ENCODE results near the gene TENT4A. TPM values are rescaled to one million over a fixed set of nuclear protein-coding genes. Genes with fewer than 3 reads are reported as not detected.

Gene TENT4A
- total RNA-seq, 1 experiment from 2014 or later, result 25.6 TPM

- no peaks in the 10 kb centered on the region for H4K20me1 ChIP-seq (ENCODE audit: control insufficient read depth, insufficient read depth, insufficient read length)
- H2AK5ac ChIP-seq (ENCODE audit: insufficient read length, low read length), result no peak overlapping the region
- H3K79me2 ChIP-seq (ENCODE audit: insufficient read depth, low read length), result no peaks in the 10 kb centered on the region; the same call in 1 of the 2 replicates
- peaks cover 25 to 62% (median 47%) of the 10 kb centered on the region in 3 experiments for H3K36me3 Mint-ChIP-seq (ENCODE audit: insufficient read depth in 1 of 3, low read depth in 3 of 3)
- H2BK12ac ChIP-seq (ENCODE audit: insufficient read length, low read depth, low read length), result no peak overlapping the region
- no peak overlapping the region for H3K18ac ChIP-seq (ENCODE audit: insufficient read length, low read depth, low read length)
- no peak overlapping the region for H2AFZ ChIP-seq (ENCODE audit: low read length)
- no peak overlapping the region for H2BK120ac ChIP-seq (ENCODE audit: low read depth, low read length, poor library complexity, severe bottlenecking)
- DNase-seq, result no peak
- H3K27me3 Mint-ChIP-seq (ENCODE audit: low read depth), result no peaks in the 10 kb centered on the region
- H3K27ac Mint-ChIP-seq, result peak overlapping the region in 1 of 3 experiments; percentile 23; a peak in 1 of 7 replicates
- H3K9me3 Mint-ChIP-seq, result no peaks in the 10 kb centered on the region
- H3K4me1 Mint-ChIP-seq, result peaks cover 12 to 18% of the 10 kb centered on the region in 2 experiments
- peaks cover 8% of the 10 kb centered on the region for H3K79me1 ChIP-seq (ENCODE audit: insufficient read depth, low read depth, low read length, poor library complexity, severe bottlenecking)
- H3K14ac ChIP-seq (ENCODE audit: insufficient read depth, low read length), result no peak overlapping the region
- no peak overlapping the region for H3K23ac ChIP-seq (ENCODE audit: insufficient read length, low read depth, low read length)
- no peak overlapping the region for H3K4me3 Mint-ChIP-seq
- no peak overlapping the region for H3K9ac ChIP-seq (ENCODE audit: extremely low read depth, insufficient read length, low read length)
- no peak overlapping the region for H4K8ac ChIP-seq (replicated peaks; ENCODE audit: insufficient read length, low read depth, low read length)
- H2BK20ac ChIP-seq (ENCODE audit: low read depth, low read length, poor library complexity, severe bottlenecking), result no peak overlapping the region
- no peak for TF ChIP-seq CTCF (conservative IDR thresholded peaks at IDR 0.05)
- no peaks in the 10 kb centered on the region for H3K27me3 ChIP-seq (ENCODE audit: insufficient read depth, low read length)
- no peak overlapping the region for H3T11ph ChIP-seq (ENCODE audit: low read length)
- no peak overlapping the region for H3K27ac ChIP-seq (ENCODE audit: insufficient read length, low read depth, low read length)
- H4K91ac ChIP-seq (ENCODE audit: insufficient read length, low read depth, low read length), result no peak overlapping the region
- no peaks in the 10 kb centered on the region for H3K9me3 ChIP-seq (ENCODE audit: control insufficient read depth, low read depth, low read length)
- no peak overlapping the region for H3K56ac ChIP-seq (ENCODE audit: insufficient read length, low read depth, low read length)
- no peak overlapping the region for H3K4ac ChIP-seq (ENCODE audit: low read depth, low read length)
- no peak overlapping the region for H2BK5ac ChIP-seq (ENCODE audit: insufficient read length, low read length)
- peaks cover 5% of the 10 kb centered on the region; the same call in 1 of the 2 replicates for H3K4me1 ChIP-seq (ENCODE audit: insufficient read depth, low read length)
- WGBS (ENCODE audit: extremely low coverage, insufficient read length, low lambda C conversion rate), result no CpG with 5 or more reads among the region's 12 CpGs
- H3K23me2 ChIP-seq (ENCODE audit: insufficient read length, low read depth, low read length, poor library complexity, severe bottlenecking), result no peaks in the 10 kb centered on the region
- no peak overlapping the region for H4K5ac ChIP-seq (ENCODE audit: insufficient read length, low read depth, low read length)
- no peak overlapping the region for H2BK15ac ChIP-seq (ENCODE audit: low read depth, low read length)
- H3K4me2 ChIP-seq (ENCODE audit: insufficient read depth, insufficient read length, low read length), result no peak overlapping the region
Measured at GRCh38 chr5:6744841-6745705, 31.8 kb downstream of the TENT4A start.
